Body of pancreas (tissue), 4 donors: Measurements from ENCODE around the gene ST3GAL3. TPM values are rescaled to one million over a fixed set of nuclear protein-coding genes. Genes with fewer than 3 reads are reported as not detected.

Source experiments
- ATAC-seq: fragments of 150-250 bp; one replicate; pipeline ENCODE4 v1.9.1; 2016
- DNase-seq, 4 donors: peaks; one replicate each; pipeline ENCODE4 v3.0.0-alpha.2; 2019
- H3K27ac ChIP-seq, 4 donors: fragments of 200-600 bp; sonication (generic); 1 replicate in 3 of 4; 2 replicates in 1 of 4; pipeline versions ENCODE4 v1.5.1 to v1.6.1; 2016 to 2019; ENCODE audit warnings: mild to moderate bottlenecking in 1 of 4, mixed read lengths in 1 of 4, moderate library complexity in 1 of 4
- H3K27me3 ChIP-seq, 2 donors: fragments of 200-600 bp; sonication (generic); one replicate each; pipeline ENCODE4 v1.6.0; 2016; ENCODE audit warnings: mild to moderate bottlenecking in 1 of 2
- H3K36me3 ChIP-seq, 2 donors: fragments of 200-600 bp; sonication (generic); replicated peaks in 1 of 2; 2 replicates each; pipeline ENCODE4 v1.5.1; 2016; ENCODE audit warnings: low read depth in 2 of 2; ENCODE audit not compliant: insufficient read depth in 1 of 2
- H3K4me1 ChIP-seq: fragments of 200-600 bp; sonication (generic); one replicate; pipeline ENCODE4 v1.6.0; 2016
- H3K4me3 ChIP-seq, 2 donors: fragments of 200-600 bp; sonication (generic); 1 replicate in 1 of 2; 2 replicates in 1 of 2; pipeline ENCODE4 v1.5.1; 2016 to 2019
- H3K9me3 ChIP-seq, 3 donors: fragments of 200-600 bp; sonication (generic); 1 replicate in 2 of 3; 2 replicates in 1 of 3; pipeline ENCODE4 v1.5.1; 2016
- CTCF ChIP-seq, 7 experiments: fragments of 450-650 bp in 4 of 7; fragments of 200-600 bp in 3 of 7; sonication (generic) in 3 of 7; IDR thresholded peaks; one replicate each; pipeline ENCODE4 v1.5.1; 2016 to 2019; ENCODE audit warnings: antibody characterized with exemption in 7 of 7
- POLR2A ChIP-seq, 3 donors: fragments of 450-650 bp; IDR thresholded peaks; one replicate each; pipeline ENCODE4 v1.6.1; 2016; ENCODE audit warnings: antibody characterized with exemption in 3 of 3, mild to moderate bottlenecking in 2 of 3
- WGBS, 2 donors: methylation state at CpG; one replicate each; pipeline ENCODE4 v1.1.5; 2017; 5-methylcytosine and 5-hydroxymethylcytosine counted together
- intact Hi-C: fragments of 100-400 bp; cut with DNase I; formaldehyde crosslinking; loops from one replicate; pipeline ENCODE4 v1.15.1; 2023
- total RNA-seq, 2 donors: library from RNA; depleted of rRNA; stranded (reverse); fragments of >200 nt; gene quantifications; one replicate each; pipeline ENCODE4 v1.1.0, GENCODE V29; 2016

Gene ST3GAL3
- total RNA-seq, 2 donors from 2014 or later, result 14.5 to 15.2 TPM

GRCh38 chr1:43912607-43913006 lies 205.3 kb downstream of the ST3GAL3 start:
- no peaks in the 10 kb centered on the region for H3K27me3 ChIP-seq
- ATAC-seq, result no peak
- intact Hi-C loops, result no loop called here

GRCh38 chr1:43913051-43913501 lies 205.7 kb downstream of the ST3GAL3 start:
- Histone ChIP-seq H3K4me3 (no peak overlapping the region), H3K4me1 (no peaks in the 10 kb centered on the region), H3K27me3 (no peaks in the 10 kb centered on the region), H3K36me3 (no peaks in the 10 kb centered on the region), H3K9me3 (no peaks in the 10 kb centered on the region), H3K27ac (no peak overlapping the region)
- intact Hi-C loops, result no loop called here
- TF ChIP-seq CTCF (IDR thresholded peaks at IDR 0.05) (no peak), POLR2A (IDR thresholded peaks at IDR 0.05) (no peak)
- no peak for DNase-seq
- no peak for ATAC-seq
- 82 to 87% methylated on average over 7 of the region's 7 CpGs for whole genome bisulfite sequencing, 2 donors

More at GRCh38 chr1:43912607-43913006, 205.3 kb downstream of the ST3GAL3 start:
- TF ChIP-seq POLR2A (IDR thresholded peaks at IDR 0.05), result no peak
- no peak for TF ChIP-seq CTCF (IDR thresholded peaks at IDR 0.05)
- DNase-seq, result no peak
- Histone ChIP-seq H3K9me3 (no peaks in the 10 kb centered on the region), H3K27ac (no peak overlapping the region), H3K4me1 (no peaks in the 10 kb centered on the region), H3K4me3 (no peak overlapping the region), H3K36me3 (no peaks in the 10 kb centered on the region)
- 81 to 86% methylated on average over 2 of the region's 2 CpGs for WGBS, 2 donors

GRCh38 chr1:43913666-43914360 lies 206.5 kb downstream of the ST3GAL3 start:
- Histone ChIP-seq H3K9me3 (no peaks in the 10 kb centered on the region), H3K27ac (no peak overlapping the region), H3K4me3 (no peak overlapping the region), H3K27me3 (no peaks in the 10 kb centered on the region), H3K36me3 (no peaks in the 10 kb centered on the region), H3K4me1 (no peaks in the 10 kb centered on the region)
- DNase-seq, result no peak
- WGBS, 2 donors, result 83 to 86% methylated on average over 17 to 18 of the region's 18 CpGs
- TF ChIP-seq CTCF (IDR thresholded peaks at IDR 0.05) (no peak), POLR2A (IDR thresholded peaks at IDR 0.05) (no peak)
- ATAC-seq, result no peak
- intact Hi-C loops, result no loop called here

GRCh38 chr1:43914576-43915525 lies 207.5 kb downstream of the ST3GAL3 start:
- intact Hi-C loops, result no loop called here
- H3K4me3 ChIP-seq, result no peak overlapping the region
- no peak for TF ChIP-seq CTCF (IDR thresholded peaks at IDR 0.05)
- TF ChIP-seq POLR2A (IDR thresholded peaks at IDR 0.05), result no peak
- H3K4me1 ChIP-seq, result no peaks in the 10 kb centered on the region
- no peaks in the 10 kb centered on the region for H3K9me3 ChIP-seq
- ATAC-seq (no peak), DNase-seq (no peak)
- H3K27me3 ChIP-seq, result no peaks in the 10 kb centered on the region
- H3K36me3 ChIP-seq, result no peaks in the 10 kb centered on the region
- WGBS, 2 donors, result 86 to 91% methylated on average over 13 of the region's 13 CpGs
- H3K27ac ChIP-seq, result no peak overlapping the region
